ENCODE measurements around the gene SHE. TPM values are rescaled to one million over a fixed set of nuclear protein-coding genes. Genes with fewer than 3 reads are reported as not detected.

The SHE gene
- polyA plus RNA-seq, 1 donor, result 9.9 TPM

DNA sequence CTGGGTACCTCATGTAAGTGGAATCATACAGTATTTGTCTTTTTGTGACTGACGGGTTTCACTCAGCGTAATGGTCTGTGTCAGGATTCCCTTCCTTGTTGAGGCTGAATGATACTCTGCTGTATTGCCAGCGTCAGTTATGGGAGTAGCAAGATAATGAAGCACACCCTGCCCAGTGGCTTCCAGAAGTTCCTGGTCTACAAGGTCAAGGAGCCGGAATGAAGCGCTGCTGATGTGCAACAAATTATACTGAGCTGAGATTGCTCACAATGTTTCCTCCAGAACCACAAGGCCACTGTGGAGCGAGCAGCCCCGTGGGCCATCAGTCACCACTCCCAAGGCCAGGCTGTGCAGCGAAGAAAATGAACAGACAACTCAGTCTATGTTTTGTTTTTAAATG, 24.2 kb downstream of the SHE start:
- DNase-seq, result no peak

DNA sequence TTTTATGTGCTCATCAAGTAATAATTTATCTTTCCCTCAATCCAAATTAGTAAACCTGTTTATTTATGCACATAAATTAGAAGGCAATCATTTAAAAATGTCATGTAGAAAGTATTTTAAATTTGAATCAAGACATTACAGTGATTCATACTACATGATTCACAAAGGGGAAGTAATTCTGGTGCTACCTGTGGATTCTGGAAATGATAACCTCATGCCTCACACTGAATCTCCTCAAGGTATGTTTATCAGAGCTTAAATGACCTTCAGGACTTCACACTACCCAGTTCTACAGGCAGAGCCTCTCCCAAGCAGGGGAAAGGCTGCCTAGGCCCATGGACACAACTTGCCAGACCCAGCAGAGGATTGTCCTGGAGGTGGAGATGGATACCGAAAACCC, 25.4 kb downstream of the SHE start:
- no peak for DNase-seq

DNA sequence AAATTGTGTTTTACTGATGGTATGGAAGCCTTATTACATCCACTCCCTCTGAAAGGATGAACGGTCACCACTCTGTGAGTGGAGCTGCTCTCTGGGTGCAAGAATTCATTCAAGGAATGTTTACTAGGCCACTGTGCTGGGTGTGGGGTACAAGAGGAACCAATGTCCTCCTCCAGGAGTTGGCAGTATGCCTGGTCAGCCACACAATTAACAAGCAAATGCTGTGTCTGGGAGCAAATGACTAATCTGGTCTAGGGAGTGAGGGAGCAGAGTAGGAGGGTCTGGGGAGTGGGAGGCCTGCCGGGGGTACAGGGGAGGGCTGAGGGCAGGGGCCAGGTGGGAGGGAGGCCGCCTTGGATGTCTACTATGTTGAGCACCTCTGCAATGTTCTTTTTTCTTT, 27.4 kb downstream of the SHE start:
- DNase-seq, result no peak

DNA sequence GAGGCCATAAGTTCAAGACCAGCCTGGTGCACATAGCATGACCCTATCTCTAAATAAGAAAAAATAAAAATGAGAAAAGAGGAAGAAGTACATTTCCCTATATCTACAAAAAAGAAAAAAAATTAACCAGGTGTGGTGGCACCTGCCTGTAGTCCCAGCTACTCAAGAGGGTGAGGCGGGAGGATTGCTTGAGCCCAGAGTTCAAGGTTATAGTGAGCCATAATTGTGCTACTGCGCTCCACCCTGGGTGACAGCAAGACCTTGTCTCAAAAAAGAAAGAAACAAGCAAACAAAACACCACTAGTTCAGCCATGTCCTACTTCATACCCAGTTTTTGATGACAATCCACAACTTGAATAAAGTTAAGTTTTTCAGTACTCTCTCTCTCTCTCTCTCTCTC, 30.9 kb downstream of the SHE start:
- DNase-seq, result no peak

DNA sequence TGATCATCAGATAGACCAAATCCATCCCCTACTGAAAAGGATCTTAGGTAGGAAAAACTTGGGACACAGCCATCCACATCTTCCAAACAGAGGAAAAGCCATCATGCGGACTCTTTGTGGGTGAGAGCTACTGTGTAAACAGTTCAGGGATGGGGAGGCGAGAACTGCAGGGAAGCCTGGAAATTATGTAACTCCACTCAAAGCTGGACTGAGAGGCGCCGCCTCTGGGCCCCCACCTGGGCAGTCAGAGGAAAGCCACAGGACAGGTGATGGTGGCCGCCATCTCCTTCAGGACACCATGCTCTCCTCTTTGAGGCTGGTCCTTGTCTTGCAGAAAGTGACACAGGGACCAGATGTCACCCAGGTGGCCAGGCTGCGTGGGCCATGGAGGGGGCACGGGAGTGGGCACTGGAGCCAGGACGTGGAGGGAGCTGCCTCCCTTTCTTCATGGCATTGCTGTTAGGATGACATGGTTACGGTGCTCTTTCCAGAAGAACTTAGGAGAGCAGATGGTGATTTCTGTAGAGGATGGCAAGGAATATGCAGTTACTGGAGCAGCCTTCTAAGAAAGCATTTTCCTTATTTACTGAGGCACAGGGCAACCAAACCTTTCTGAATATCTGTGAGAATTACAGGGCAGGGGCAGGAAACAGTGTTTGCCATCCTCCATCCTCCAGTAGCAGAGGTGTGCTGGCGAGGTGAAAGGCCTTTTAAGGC, 32.2 kb downstream of the SHE start:
- no peak for DNase-seq

DNA sequence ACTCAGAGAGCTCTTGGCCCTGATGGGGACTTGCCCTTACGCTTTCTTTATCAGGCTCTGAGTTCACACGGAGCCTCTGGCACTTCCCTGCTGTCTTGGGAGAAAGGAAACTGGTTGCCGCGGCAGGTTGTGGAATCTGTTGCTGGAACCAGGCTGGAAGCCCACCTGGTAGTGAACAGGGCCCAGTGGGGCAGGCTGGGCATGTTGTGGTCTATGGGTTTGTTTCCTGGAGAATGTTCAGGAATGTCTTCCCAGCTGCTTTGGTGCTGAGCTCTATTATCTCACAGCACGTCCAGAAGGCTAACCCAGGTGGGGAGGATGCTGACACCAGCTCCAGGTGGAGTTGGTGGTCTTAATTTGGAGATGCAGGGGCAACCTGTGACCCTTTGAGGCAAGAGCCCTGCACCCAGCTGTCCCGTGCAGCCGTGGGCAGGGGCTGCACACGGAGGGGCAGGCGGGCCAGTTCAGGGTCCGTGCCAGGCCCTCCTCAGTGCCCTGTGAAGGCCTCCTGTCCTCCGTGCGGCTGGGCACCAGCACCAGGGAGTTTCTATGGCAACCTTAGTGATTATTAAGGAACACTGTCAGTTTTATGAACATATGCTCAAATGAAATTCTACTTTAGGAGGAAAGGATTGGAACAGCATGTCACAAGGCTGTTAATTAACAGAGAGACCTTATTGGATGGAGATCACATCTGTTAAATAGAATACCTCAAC, 33.5 kb downstream of the SHE start:
- no peak for DNase-seq

DNA sequence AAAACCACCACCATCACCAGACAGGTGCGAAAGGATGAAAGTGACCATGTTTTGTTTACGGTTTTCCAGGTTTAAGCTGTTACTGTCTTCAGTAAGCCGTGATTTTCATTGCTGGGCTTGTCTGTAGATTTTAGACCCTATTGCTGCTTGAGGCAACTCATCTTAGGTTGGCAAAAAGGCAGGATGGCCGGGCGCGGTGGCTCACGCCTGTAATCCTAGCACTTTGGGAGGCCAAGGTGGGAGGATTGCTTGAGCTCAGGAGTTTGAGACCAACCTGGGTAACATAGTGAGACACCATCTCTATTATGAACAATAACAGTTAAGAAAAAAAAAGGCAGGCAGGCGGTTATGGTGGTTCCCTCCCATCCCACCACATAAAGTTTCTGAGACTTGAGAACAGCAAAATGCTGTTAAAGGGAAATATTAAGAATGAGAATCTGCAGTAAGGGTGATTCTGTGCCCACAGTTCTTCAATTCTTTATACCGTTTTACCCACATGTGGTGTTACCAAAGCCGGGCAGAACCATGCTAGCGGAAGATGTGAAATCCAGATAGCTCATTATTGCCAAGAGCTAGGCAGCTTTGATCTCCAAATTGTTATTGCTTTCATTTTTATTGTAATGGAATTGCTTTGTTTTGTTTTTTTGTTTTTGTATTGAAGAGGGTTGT, 34.6 kb downstream of the SHE start:
- no peak for DNase-seq

DNA sequence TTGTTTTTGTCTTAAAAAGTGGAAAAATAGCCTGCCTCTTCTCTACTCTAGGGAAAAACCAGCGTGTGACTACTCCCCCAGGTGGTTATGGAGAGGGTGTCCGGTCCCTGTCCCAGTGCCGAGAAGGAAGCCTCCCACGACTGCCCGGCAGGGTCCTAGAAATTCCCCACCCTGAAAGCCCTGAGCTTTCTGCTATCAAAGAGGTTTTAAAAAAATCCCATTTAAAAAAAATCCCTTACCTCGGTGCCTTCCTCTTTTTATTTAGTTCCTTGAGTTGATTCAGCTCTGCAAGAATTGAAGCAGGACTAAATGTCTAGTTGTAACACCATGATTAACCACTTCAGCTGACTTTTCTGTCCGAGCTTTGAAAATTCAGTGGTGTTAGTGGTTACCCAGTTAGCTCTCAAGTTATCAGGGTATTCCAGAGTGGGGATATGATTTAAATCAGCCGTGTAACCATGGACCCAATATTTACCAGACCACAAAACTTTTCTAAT, 35.2 kb downstream of the SHE start:
- DNase-seq, result no peak

DNA sequence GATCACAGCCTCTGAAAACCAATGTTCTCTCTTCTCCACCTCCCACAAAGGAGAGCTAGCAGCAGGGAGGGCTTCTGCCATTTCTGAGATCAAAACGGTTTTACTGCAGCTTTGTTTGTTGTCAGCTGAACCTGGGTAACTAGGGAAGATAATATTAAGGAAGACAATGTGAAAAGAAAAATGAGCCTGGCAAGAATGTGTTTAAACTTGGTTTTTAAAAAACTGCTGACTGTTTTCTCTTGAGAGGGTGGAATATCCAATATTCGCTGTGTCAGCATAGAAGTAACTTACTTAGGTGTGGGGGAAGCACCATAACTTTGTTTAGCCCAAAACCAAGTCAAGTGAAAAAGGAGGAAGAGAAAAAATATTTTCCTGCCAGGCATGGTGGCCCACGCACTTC, 36.0 kb downstream of the SHE start:
- no peak for DNase-seq

DNA sequence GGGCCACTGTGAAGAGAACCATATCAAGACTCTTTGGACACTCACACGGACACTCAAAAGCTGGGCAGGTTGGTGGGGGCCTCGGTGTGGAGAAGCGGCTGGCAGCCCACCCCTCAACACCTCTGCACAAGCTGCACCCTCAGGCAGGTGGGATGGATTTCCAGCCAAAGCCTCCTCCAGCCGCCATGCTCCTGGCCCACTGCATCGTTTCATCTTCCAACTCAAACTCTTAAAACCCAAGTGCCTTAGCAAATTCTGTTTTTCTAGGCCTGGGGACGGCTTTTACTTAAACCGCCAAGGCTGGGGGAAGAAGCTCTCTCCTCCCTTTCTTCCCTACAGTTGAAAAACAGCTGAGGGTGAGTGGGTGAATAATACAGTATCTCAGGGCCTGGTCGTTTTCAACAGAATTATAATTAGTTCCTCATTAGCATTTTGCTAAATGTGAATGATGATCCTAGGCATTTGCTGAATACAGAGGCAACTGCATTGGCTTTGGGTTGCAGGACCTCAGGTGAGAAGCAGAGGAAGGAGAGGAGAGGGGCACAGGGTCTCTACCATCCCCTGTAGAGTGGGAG, 36.5 kb downstream of the SHE start:
- DNase-seq, result no peak

DNA sequence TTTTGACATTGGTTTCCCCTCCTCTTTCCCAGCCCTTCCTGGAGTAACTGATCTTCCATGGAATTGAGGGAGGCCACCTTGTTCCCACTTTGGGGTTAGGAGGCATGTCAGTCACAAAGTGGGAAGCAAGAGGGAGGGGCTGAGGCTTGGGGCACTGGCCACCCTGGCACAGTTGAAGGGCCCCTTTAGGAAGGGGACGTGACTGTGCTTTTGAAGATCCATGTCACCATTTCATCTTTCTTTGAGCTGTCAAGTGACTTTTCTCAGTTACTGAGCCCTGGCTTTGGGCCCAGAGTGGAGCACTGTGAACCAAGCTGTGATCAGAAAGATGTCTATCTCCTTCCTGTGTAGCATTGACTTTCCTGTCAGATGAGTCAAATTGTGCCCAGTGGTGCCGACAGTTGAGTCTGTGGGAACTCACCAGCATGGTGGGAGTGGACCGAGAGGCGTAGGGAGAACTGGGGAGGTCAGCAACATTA, 38.7 kb downstream of the SHE start:
- DNase-seq, result no peak

DNA sequence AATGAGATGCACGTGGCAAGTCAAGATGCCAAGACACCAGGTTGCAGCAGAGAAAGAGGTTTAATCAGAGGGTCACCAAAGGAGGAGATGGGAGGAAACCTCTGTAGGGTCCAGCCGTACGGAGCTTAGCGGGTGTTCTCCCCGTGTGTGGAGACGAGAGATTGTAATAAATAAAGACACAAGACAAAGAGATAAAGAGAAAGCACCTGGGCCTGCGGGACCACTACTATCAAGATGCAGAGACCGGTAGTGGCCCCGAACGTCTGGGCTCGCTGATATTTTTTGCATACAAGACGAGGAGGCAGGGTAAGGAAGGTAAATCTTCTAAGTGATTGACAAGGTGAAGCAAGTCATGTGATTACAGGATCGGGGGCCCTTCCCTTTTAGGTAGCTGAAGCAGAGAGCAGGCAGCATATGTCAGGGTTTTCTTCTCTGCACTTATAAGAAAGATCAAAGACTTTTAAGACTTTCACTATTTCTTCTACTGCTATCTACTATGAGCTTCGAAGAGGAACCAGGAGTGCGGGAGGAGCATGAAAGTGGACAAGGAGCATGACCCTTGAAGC, 41.4 kb downstream of the SHE start:
- DNase-seq, result no peak

DNA sequence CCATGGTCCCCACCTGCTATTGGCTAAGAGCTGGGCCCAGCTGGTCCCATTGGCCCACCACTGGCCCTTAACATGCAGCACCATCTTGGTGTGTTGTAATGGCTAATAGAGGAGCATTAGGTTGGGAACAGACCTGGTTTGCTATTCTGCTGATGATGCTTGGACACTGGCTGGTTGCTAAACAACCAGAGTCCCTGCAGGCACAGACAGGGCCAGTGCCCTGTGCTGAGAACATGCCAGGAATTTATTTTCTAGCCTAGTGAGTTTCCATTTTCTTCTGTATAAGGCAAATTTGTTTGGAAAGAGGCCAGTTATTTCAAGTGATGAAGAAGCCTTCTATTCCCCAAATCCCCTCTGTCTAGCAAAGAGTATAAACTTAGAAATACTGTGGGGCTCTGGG, 43.1 kb downstream of the SHE start:
- DNase-seq, result no peak

DNA sequence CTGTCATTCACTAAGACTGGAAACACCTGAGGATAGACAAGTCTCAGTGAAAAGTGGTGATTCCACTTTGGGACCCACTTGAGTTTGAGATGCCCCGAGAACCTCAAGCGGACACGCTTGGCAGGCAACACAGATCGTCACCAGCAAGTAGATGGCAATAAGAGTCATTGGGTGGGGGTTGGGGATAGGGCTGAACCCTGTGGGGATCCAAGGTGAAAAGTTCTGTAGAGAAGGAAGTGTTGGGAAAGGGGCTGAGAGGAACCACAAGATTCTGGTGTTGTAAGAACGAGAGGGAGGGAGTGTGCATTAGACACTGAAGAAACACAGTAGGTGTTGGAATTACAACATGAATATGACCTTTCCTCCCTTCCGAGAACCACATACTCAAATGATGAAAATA, 45.6 kb downstream of the SHE start:
- DNase-seq, result no peak

DNA sequence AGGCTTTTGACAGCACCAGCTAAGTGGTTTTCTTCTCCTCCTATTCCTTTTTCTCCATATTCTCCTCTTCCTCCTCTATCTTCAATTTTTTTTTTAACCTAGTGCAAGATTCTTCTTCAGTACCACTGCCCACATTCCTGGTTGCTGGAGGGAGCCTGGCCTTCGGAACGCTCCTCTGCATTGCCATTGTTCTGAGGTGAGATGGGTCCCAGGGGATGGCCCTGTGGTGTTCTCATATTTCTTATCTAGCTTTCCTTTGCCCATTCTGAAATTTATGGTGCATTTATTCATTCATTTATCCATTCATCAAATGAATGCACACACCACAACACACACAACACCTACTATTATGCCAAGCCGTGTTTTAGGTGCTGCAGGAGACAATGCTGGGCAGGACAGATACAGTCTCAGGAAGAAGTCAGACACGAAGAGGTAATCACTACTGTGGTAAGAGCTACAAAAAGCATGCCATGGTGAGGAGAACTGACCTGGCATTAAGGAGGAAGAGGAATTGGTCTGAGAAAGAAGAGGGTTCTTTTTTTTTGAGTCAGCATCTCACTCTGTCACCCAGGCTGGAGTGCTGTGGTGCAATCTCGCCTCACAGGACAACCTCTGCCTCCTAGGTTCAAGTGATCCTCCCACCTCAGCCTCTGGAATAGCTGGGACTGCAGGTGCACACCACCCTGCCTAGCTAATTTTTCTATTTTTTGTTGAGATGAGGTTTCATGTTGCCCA, 47.7 kb downstream of the SHE start:
- DNase-seq, result no peak

DNA sequence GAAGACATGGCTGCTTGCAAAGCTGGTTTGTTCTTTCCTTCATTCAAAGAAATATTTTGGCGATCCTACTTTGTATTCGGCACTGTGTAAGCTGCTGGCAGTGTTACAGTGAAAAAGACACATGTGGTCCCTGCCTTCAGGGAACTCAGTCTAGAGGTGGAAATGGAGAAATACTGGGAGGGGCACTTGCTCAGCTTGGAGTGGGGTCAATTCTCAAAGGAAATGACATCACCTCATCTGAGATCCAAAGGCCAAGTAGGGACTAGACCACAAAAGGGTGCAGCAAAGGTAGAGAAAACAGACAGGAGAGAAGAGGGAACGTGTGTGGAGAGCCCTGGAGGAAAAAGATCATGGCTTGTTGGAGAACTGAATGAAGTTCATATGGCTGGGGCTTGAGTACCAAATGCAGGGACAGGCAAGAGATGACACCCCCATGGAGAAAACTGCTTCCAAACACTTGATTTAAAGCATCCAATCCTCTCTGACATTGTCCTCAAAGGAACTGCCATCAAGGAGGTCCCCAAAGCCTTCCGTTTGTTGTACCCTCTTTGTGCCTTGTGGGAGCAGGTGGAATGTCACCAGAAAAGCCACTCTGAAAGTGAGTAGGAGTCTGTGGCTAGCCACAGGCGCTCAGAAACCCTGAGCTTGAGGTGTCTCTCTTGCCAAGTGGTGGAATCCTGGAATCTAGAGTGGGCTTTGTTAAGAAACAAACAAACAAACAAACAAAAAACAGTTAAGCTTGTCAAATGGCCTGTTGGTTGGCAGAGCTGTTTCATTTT, 48.4 kb downstream of the SHE start:
- DNase-seq, result peak; percentile 24

DNA sequence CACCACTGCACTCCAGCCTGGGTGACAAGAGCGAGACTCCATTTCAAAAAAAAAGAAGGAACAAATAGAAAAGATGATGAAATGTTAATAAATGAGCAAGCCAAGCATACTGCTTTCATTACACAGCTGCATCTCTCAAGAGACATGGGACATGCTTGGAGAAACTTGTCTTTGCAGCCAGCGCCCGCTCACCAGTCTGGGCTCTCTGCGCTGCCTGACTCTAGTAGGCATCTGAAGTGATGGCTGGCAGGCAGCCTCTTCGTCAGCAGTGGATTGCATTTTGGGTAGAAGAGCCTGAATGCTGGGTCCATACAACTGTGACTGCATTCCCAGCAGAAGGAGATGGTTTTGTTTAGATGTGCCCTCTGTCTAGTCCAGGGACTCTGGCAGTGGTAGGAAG, 49.1 kb downstream of the SHE start:
- DNase-seq, result no peak

DNA sequence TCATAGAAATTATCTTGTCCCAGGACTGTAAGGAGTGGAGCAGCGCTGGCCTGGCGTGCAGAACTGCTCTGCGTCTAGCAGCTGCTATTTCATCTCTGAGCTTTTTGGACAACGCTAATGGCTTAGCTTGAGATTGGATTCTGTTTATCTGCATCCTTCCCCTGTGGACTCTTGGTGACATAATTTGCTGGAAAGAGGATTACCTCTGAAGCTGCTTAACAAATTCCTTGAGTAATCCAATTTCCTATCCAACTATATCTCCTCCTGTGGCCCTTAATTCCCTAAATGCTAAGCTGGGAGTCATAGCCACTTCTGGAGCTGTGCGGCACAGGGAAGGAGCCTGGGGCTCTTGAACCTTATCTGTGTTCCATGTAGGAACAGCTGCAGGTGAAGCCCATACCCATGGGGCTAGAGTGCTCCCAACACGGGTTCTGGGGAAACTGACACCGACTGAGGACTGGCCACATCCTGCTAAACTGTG, 53.8 kb downstream of the SHE start:
- DNase-seq, result peak; percentile 68

DNA sequence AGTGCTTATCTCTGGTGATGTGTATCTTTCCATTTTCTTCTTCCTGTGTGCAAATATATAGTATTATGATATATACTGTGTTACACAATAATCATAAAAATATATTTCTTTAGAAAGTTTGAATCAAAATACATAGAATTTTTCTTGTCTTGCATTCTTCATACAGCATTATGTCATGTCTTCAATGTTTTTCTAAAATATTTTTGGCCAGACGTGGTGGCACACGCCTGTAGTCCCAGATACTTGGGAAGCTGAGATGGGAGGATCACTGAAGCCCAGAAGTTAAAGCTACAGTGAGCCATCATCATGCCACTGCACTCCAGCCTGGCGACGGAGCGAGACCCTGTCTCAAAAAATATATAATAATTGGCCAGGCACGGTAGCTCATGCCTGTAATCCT, 55.4 kb downstream of the SHE start:
- no peak for DNase-seq

DNA sequence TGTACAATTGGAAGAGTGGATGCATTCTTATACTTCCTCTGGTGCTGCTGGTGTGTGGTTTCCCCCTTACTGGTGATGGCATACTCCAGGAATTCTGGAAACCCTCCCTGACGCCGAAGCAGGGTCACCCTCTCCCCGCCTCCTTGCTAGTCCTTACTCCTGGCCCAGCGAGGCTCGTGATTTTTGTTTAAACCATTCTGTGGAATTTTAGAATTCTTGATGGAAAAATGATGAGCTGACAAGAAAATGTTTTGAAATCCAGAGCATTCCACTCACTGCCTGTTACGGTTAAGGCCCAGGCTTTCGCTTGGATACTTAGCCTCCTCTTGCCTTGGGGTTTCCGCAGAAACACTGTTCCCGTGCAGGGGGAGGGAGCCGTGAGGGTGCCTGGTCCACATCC, 55.9 kb downstream of the SHE start:
- peak; percentile 53 for DNase-seq

DNA sequence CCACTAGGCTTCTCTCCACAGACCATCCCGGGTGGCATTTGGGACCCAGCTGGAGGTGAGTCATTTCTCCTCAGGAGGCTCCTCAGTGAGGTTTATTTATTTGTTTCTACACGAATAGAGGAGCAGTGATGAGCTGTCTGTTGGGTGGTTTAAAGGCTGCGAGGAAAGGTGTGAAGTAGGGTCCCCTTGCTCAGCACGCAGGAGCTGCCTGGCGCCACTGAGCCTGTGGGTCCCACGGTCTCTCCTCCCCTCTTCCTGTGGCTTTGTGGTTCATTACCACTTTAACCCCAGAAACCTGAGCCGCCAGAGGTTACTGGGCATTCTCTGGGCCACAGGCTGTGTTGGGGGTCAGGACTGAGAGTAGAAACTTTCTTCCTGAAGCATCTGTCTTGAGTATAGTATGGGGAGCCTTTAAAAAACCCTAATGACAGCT, 57.2 kb downstream of the SHE start:
- DNase-seq, result no peak
